ENCODE measurements around the gene CLASRP. TPM values are rescaled to one million over a fixed set of nuclear protein-coding genes. Genes with fewer than 3 reads are reported as not detected.

CLASRP gene
- total RNA-seq, 1 donor, result 17.0 TPM

- no peak overlapping the region for H3K4me2 ChIP-seq (ENCODE audit: insufficient read depth, low read length)
- no peak overlapping the region for H3K27ac ChIP-seq (ENCODE audit: low read depth, low read length)
- H3K4me1 ChIP-seq (ENCODE audit: insufficient read depth, low read length), result peaks cover 3% of the 10 kb centered on the region
- TF ChIP-seq, protein P1, sequence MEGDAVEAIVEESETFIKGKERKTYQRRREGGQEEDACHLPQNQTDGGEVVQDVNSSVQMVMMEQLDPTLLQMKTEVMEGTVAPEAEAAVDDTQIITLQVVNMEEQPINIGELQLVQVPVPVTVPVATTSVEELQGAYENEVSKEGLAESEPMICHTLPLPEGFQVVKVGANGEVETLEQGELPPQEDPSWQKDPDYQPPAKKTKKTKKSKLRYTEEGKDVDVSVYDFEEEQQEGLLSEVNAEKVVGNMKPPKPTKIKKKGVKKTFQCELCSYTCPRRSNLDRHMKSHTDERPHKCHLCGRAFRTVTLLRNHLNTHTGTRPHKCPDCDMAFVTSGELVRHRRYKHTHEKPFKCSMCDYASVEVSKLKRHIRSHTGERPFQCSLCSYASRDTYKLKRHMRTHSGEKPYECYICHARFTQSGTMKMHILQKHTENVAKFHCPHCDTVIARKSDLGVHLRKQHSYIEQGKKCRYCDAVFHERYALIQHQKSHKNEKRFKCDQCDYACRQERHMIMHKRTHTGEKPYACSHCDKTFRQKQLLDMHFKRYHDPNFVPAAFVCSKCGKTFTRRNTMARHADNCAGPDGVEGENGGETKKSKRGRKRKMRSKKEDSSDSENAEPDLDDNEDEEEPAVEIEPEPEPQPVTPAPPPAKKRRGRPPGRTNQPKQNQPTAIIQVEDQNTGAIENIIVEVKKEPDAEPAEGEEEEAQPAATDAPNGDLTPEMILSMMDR (IDR thresholded peaks at IDR 0.05; ENCODE audit: extremely low read depth, low read depth, low read length), result peak; percentile 78
- peak; percentile 99 for DNase-seq (ENCODE audit: insufficient read length, low spot score, missing footprints)
- no peaks in the 10 kb centered on the region for H4K20me1 ChIP-seq (ENCODE audit: insufficient read depth, low read length)
- no peaks in the 10 kb centered on the region for H3K79me2 ChIP-seq (ENCODE audit: insufficient read depth, low read length)
- H2AFZ ChIP-seq (ENCODE audit: low read length), result no peak overlapping the region
- H3K36me3 ChIP-seq (ENCODE audit: insufficient read depth, low read length), result peaks cover 11% of the 10 kb centered on the region
- no peaks in the 10 kb centered on the region for H3K27me3 ChIP-seq (ENCODE audit: insufficient read depth, low read length)
- H3K9me3 ChIP-seq (ENCODE audit: low read depth, low read length), result no peaks in the 10 kb centered on the region
- H3K4me3 ChIP-seq (ENCODE audit: insufficient read depth, low read length), result no peak overlapping the region
Measured at GRCh38 chr19:45016388-45017314, 22.2 kb upstream of the CLASRP start.

DNA sequence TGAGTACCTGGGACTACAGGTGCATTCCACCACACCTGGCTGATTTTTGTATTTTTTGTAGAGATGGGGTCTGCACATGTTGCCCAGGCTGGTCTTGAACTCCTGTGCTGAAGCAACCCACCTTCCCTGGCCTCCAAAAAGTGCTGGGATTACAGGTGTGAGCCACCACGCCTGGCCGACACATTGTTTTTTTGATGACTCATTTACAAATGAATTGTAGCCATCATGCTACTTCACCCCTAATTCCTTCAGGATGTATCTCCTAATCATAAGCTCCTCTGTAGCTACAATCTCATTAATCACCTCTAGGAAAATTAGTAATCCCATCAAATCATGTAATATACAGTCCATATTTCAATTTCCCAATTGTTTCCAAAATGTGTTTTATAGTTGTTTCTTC, 19.7 kb upstream of the CLASRP start:
- DNase-seq (ENCODE audit: insufficient read length, low spot score, missing footprints), result no peak
- Histone ChIP-seq H3K36me3 (ENCODE audit: insufficient read depth, low read length) (peaks cover 5% of the 10 kb centered on the region), H3K4me2 (ENCODE audit: insufficient read depth, low read length) (no peak overlapping the region), H3K4me1 (ENCODE audit: insufficient read depth, low read length) (peaks cover 3% of the 10 kb centered on the region), H3K27me3 (ENCODE audit: insufficient read depth, low read length) (no peaks in the 10 kb centered on the region), H3K9me3 (ENCODE audit: low read depth, low read length) (no peaks in the 10 kb centered on the region), H3K79me2 (ENCODE audit: insufficient read depth, low read length) (no peaks in the 10 kb centered on the region), H3K4me3 (ENCODE audit: insufficient read depth, low read length) (no peak overlapping the region), H2AFZ (ENCODE audit: low read length) (no peak overlapping the region), H3K27ac (ENCODE audit: low read depth, low read length) (no peak overlapping the region), H4K20me1 (ENCODE audit: insufficient read depth, low read length) (no peaks in the 10 kb centered on the region)
- TF ChIP-seq, protein P1 (IDR thresholded peaks at IDR 0.05; ENCODE audit: extremely low read depth, low read depth, low read length), result no peak

DNA sequence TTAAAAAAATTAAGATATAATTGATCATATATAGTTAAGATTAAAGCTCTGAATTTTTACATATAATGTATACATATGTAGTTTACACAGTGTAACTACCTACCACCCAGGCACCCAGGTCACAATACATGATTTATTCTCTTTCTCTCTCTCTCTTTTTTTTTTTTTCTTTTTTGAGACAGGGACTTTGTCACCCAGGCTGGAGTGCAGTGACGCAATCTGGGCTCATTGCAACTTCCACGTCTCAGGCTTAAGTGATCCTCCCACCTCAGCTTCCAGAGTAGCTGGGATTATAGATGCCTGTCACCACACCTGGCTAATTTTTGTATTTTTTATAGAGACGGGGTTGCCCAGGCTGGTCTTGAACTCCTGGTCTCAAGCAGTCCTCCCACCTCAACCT, 18.8 kb upstream of the CLASRP start:
- Histone ChIP-seq H3K27me3 (ENCODE audit: insufficient read depth, low read length) (no peaks in the 10 kb centered on the region), H3K79me2 (ENCODE audit: insufficient read depth, low read length) (no peaks in the 10 kb centered on the region), H3K36me3 (ENCODE audit: insufficient read depth, low read length) (peaks cover 5% of the 10 kb centered on the region), H4K20me1 (ENCODE audit: insufficient read depth, low read length) (no peaks in the 10 kb centered on the region), H3K27ac (ENCODE audit: low read depth, low read length) (no peak overlapping the region), H3K4me1 (ENCODE audit: insufficient read depth, low read length) (peaks cover 3% of the 10 kb centered on the region), H3K9me3 (ENCODE audit: low read depth, low read length) (no peaks in the 10 kb centered on the region), H2AFZ (ENCODE audit: low read length) (no peak overlapping the region), H3K4me3 (ENCODE audit: insufficient read depth, low read length) (no peak overlapping the region), H3K4me2 (ENCODE audit: insufficient read depth, low read length) (no peak overlapping the region)
- no peak for DNase-seq (ENCODE audit: insufficient read length, low spot score, missing footprints)
- TF ChIP-seq, protein P1 (IDR thresholded peaks at IDR 0.05; ENCODE audit: extremely low read depth, low read depth, low read length), result no peak

DNA sequence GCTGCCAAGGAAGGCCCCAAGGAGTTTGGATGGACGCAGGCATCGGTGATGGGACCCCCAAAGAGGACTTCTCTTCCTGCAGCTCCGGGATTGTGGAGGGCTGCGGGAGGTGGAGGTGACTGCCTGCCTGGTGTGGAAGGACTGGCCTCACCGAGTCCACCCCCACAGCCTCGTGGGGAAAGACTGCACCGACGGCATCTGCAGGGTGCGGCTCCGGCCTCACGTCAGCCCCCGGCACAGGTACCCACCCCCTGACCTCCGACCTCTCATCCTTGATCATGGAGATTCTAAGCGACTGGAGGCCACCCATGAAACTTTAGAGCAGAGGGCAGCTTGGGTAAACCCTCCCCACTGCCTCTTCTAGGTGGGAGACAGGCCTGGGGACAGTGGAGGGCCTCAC, 16.9 kb upstream of the CLASRP start:
- no peak overlapping the region for H3K27ac ChIP-seq (ENCODE audit: low read depth, low read length)
- no peak overlapping the region for H3K4me3 ChIP-seq (ENCODE audit: insufficient read depth, low read length)
- no peaks in the 10 kb centered on the region for H4K20me1 ChIP-seq (ENCODE audit: insufficient read depth, low read length)
- H3K79me2 ChIP-seq (ENCODE audit: insufficient read depth, low read length), result no peaks in the 10 kb centered on the region
- H3K36me3 ChIP-seq (ENCODE audit: insufficient read depth, low read length), result peaks cover 9% of the 10 kb centered on the region
- H3K9me3 ChIP-seq (ENCODE audit: low read depth, low read length), result no peaks in the 10 kb centered on the region
- DNase-seq (ENCODE audit: insufficient read length, low spot score, missing footprints), result peak; percentile 4
- no peak overlapping the region for H3K4me2 ChIP-seq (ENCODE audit: insufficient read depth, low read length)
- no peaks in the 10 kb centered on the region for H3K27me3 ChIP-seq (ENCODE audit: insufficient read depth, low read length)
- no peak overlapping the region for H2AFZ ChIP-seq (ENCODE audit: low read length)
- TF ChIP-seq, protein P1 (IDR thresholded peaks at IDR 0.05; ENCODE audit: extremely low read depth, low read depth, low read length), result no peak
- H3K4me1 ChIP-seq (ENCODE audit: insufficient read depth, low read length), result peaks cover 3% of the 10 kb centered on the region

All from osteoblast (primary cell).